Measurements from ENCODE around the gene SLC25A2.

Gene SLC25A2

GRCh38 chr5:141260458-141261237 is 43.2 kb downstream of the SLC25A2 start:
- H3K9me3 ChIP-seq (ENCODE audit: control extremely low read depth in 1 of 5, control insufficient read depth in 4 of 5, insufficient read depth in 2 of 5, low read depth in 1 of 5, low read length in 4 of 5), result peaks cover 23 to 86% (median 45%) of the 10 kb centered on the region in 5 experiments

DNA sequence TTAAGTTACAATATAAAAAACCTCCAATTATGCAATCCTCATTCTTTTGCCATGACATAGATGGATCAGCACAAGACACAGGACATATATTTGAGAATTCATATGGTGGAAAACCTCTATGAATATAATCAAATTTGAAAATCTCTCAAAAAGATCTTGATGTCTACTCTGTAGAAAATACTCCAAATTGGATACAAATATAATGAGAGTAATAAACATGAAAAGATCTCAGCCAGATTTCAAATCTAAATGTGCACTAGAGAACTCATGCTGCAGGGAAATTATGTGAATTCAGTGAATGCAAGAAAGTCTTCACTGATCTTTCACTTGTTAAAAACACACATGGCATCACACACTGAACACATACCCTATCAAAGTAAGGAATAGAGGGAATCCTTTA is 44.9 kb downstream of the SLC25A2 start:
- POLR2A ChIA-PET, result interaction anchor here (0.7 kb wide), 1 partner anchor 548 kb away, joined by 3 read pairs; no protein-coding TSS in a partner anchor
- Histone ChIP-seq H3K9me3 (ENCODE audit: control extremely low read depth in 1 of 5, control insufficient read depth in 4 of 5, insufficient read depth in 2 of 5, low read depth in 1 of 5, low read length in 4 of 5) (peaks cover 19 to 90% (median 41%) of the 10 kb centered on the region in 5 experiments), H3K4me3 (ENCODE audit: control insufficient read depth in 1 of 7, extremely low read depth in 1 of 7, insufficient read depth in 4 of 7, low read depth in 2 of 7, low read length in 6 of 7) (no peak overlapping the region)

More at GRCh38 chr5:141260458-141261237, 43.2 kb downstream of the SLC25A2 start:
- no peaks in the 10 kb centered on the region for H3K27me3 ChIP-seq (replicated peaks in 2 of 5; ENCODE audit: control insufficient read depth in 4 of 5, insufficient read depth in 5 of 5, low read length in 4 of 5)
- H3K36me3 ChIP-seq (ENCODE audit: control insufficient read depth in 4 of 4, insufficient read depth in 4 of 4, low read length in 3 of 4), result no peaks in the 10 kb centered on the region
- no peak overlapping the region for H3K4me3 ChIP-seq (ENCODE audit: control insufficient read depth in 1 of 7, extremely low read depth in 1 of 7, insufficient read depth in 4 of 7, low read depth in 2 of 7, low read length in 6 of 7)
- peak; percentile 7 to 23 (median 19) for DNase-seq
- CTCF ChIA-PET, result interaction anchor here (1.6 kb wide), 1 partner anchor 60 kb away, joined by 6 read pairs; the partner anchor contains the start of gene TAF7
- 92% methylated on average over 2 of the region's 5 CpGs for WGBS (ENCODE audit: insufficient coverage)
- H3K4me1 ChIP-seq (ENCODE audit: control extremely low read depth in 1 of 4, control insufficient read depth in 4 of 4, insufficient read depth in 4 of 4, low read length in 3 of 4), result no peaks in the 10 kb centered on the region
- POLR2A ChIA-PET, result no interaction called here
- H3K27ac ChIP-seq (ENCODE audit: insufficient read depth in 1 of 2, low read depth in 1 of 2, low read length in 2 of 2, poor library complexity in 1 of 2, severe bottlenecking in 2 of 2), result no peak overlapping the region

GRCh38 chr5:141258464-141258863 is 45.4 kb downstream of the SLC25A2 start:
- Histone ChIP-seq H3K9me3 (ENCODE audit: control extremely low read depth in 1 of 5, control insufficient read depth in 4 of 5, insufficient read depth in 2 of 5, low read depth in 1 of 5, low read length in 4 of 5) (peaks cover 19 to 90% (median 38%) of the 10 kb centered on the region in 5 experiments), H3K27ac (ENCODE audit: insufficient read depth in 1 of 2, low read depth in 1 of 2, low read length in 2 of 2, poor library complexity in 1 of 2, severe bottlenecking in 2 of 2) (no peak overlapping the region), H3K36me3 (ENCODE audit: control insufficient read depth in 4 of 4, insufficient read depth in 4 of 4, low read length in 3 of 4) (no peaks in the 10 kb centered on the region), H3K4me1 (ENCODE audit: control extremely low read depth in 1 of 4, control insufficient read depth in 4 of 4, insufficient read depth in 4 of 4, low read length in 3 of 4) (no peaks in the 10 kb centered on the region), H3K4me3 (ENCODE audit: control insufficient read depth in 1 of 7, extremely low read depth in 1 of 7, insufficient read depth in 4 of 7, low read depth in 2 of 7, low read length in 6 of 7) (no peak overlapping the region), H3K27me3 (replicated peaks in 2 of 5; ENCODE audit: control insufficient read depth in 4 of 5, insufficient read depth in 5 of 5, low read length in 4 of 5) (no peaks in the 10 kb centered on the region)
- POLR2A ChIA-PET, result no interaction called here
- CTCF ChIA-PET, result no interaction called here
- no peak for DNase-seq

More for the DNA sequence above, 44.9 kb downstream of the SLC25A2 start:
- Histone ChIP-seq H3K36me3 (ENCODE audit: control insufficient read depth in 4 of 4, insufficient read depth in 4 of 4, low read length in 3 of 4) (no peaks in the 10 kb centered on the region), H3K27ac (ENCODE audit: insufficient read depth in 1 of 2, low read depth in 1 of 2, low read length in 2 of 2, poor library complexity in 1 of 2, severe bottlenecking in 2 of 2) (no peak overlapping the region), H3K27me3 (replicated peaks in 2 of 5; ENCODE audit: control insufficient read depth in 4 of 5, insufficient read depth in 5 of 5, low read length in 4 of 5) (no peaks in the 10 kb centered on the region), H3K4me1 (ENCODE audit: control extremely low read depth in 1 of 4, control insufficient read depth in 4 of 4, insufficient read depth in 4 of 4, low read length in 3 of 4) (no peaks in the 10 kb centered on the region)
- no peak for DNase-seq
- CTCF ChIA-PET, result no interaction called here
